ENCODE results near the gene CCZ1B.
"Not testable (repeated sequence)": the region's sequence is repeated elsewhere in the genome, so short reads cannot be mapped to it uniquely, and the experiment has no call there.

CCZ1B gene

DNA sequence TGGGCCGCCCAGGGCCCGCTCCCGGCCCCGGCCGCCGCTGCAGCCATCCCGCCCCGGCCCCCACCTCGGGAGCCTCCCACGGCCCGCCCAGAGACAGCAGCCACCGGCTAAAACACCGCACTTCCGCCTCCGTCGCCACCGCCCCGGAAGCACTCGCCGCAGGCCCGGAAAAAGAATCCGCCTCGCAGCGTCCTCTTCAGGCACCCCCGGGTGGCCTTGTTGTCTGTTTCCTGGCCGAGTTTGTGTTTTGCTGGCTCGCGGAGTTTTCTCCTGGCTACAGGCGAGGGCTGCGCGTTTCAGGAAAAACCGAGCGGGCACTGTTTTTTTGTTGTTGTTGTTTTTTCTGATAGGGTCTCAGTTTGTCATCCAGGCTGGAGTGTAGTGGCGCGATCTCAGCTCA, at the start of gene CCZ1B:
CCZ1B (minus strand) TSS at position 125 of the 400 bp plus-strand sequence; CDS start at position 47, 78 bp downstream.
- H3K9me3 Mint-ChIP-seq, H3K36me3 Mint-ChIP-seq, CTCF ChIA-PET: not testable (repeated sequence)
- Mint-ChIP-seq H3K27me3 (peaks cover 12% of the 10 kb centered on the region), H3K4me1 (peaks cover 16% of the 10 kb centered on the region), H3K27ac (peak within 1 kb of the TSS; percentile 88), H3K4me3 (peak within 1 kb of the TSS; percentile 83)
- peak; percentile 78 for DNase-seq

DNA sequence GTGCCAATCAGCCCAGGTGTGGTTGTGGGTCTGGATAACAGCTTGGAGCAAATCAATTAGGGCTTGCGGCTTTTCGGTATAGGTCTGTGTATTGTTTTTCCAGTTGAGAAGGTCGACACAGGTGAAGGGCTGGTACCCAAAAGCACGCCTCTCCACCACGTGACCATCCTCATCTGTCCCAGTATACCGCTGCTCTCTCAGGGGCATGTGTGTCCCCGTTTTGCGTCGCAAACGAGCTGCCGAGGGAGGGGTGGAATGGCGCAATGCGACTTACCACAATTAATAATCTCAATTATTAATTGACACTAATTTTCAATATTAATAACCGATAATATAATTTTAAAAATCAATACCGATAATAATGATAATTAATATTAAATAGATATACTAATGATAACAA, 48.9 kb upstream of the CCZ1B start:
- H3K4me1 Mint-ChIP-seq, H3K9me3 Mint-ChIP-seq, H3K36me3 Mint-ChIP-seq, H3K27me3 Mint-ChIP-seq, DNase-seq, CTCF ChIA-PET, H3K27ac Mint-ChIP-seq, H3K4me3 Mint-ChIP-seq: not testable (repeated sequence)

DNA sequence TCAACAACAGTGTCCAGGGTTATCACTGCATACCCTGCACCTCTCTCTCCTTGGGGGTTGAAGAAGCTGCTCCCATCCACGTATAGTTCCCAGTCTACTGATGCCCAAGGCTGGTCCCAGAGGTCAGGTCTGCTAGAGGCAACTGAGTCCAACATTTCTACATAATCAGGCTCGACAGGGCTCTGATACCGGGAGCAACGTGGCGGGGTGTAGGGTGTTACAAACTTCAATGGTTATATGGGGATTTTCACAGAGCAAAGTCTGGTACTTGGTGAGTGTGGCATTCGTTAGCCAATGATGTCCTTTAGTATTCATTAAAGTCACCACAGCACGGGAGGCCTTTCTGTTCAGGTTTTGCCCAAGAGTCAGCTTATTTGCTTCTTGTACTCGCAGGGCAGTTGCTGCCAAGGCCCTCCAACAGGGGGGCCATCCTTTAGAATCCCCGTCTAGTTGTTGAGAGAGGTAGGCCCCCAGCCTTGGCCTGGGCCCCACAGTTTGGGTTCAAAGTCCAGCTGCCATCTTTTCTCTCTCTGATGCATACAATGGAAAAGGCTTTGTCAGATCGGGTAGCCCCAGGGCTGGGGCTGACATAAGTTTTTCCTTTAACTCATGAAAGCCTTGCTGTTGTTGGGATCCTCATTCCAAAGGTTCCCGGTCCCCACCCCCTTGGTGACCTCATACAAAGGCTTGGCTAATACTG, 46.3 kb upstream of the CCZ1B start:
- DNase-seq, H3K4me3 Mint-ChIP-seq, H3K27me3 Mint-ChIP-seq, H3K4me1 Mint-ChIP-seq, H3K36me3 Mint-ChIP-seq, H3K9me3 Mint-ChIP-seq, H3K27ac Mint-ChIP-seq: not testable (repeated sequence)
- CTCF ChIA-PET = interaction anchor here (1.5 kb wide), 1 partner anchor 15 kb away, joined by 3 read pairs; no protein-coding TSS in a partner anchor

DNA sequence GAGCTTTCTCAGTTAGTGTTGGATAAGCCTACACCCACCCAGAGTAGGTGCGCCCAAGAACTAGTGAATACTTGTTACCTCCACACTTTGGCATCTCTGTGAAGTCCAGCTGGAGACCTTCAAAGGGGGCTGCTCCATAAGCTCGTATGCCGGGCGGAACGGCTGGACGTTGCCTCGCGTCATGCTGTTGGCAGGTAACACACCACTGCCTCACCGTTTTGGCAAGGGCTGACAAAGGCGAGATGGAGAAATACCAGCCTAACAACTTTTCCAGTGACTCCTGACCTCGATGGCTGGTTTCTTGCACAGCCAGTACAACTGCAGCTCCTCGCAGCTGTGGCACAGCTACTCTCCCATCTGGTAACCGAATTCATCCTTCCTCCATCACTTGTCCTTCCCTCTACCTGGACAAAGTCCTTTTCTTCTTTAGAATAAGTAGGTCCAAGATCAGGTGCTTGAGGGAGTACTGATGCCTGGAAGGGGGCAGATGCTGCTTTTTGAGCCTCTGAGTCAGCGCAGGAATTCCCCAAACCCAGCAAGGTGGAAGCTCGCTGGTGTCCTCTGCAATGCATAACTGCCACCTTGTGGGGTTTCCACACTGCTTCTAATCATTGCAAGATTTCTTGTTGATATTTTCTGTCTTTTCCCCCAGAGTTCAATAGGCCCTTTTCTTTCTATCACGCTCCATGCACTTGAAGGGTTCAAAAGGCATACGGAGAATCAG, 45.5 kb upstream of the CCZ1B start:
- H3K27ac Mint-ChIP-seq = not testable (repeated sequence)

DNA sequence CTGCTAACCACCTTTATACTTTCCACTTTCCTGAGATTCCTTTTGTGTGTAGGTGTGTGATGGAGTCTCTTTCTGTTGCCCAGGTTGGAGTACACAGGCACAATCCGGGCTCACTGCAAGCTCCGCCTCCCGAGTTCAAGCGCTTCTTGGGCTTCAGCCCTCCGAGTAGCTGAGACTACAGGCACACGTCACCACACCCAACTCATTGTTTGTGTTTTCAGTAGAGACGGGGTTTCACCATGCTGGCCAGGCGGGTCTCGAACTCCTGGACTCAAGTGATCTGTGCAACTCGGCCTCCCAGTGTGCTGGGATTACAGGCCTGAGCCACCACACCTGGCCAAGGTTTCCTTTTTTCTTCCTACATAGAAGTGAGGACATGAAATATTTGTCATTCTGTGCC, 38.7 kb upstream of the CCZ1B start:
- H3K36me3 Mint-ChIP-seq, CTCF ChIA-PET, H3K4me3 Mint-ChIP-seq: not testable (repeated sequence)

More for the DNA sequence above, 45.5 kb upstream of the CCZ1B start:
- H3K4me1 Mint-ChIP-seq, CTCF ChIA-PET, H3K36me3 Mint-ChIP-seq, H3K9me3 Mint-ChIP-seq, H3K4me3 Mint-ChIP-seq, DNase-seq, H3K27me3 Mint-ChIP-seq: not testable (repeated sequence)

DNA sequence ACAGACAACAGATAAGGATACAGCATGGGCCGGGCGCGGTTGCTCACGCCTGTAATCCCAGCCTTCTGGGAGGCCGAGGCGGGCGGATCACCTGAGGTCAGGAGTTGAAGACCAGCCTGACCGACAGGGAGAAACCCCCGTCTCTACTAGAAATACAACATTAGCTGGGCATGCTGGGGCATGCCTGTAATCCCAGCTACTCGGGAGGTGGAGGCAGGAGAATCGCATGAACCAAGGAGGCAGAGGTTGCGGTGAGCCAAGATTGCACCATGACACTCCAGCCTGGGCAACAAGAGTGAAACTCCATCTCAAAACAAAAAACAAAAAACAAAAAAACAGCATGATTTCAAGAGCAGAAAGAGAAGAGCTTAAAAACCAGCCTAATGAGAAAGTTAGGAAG, 38.1 kb upstream of the CCZ1B start:
- CTCF ChIA-PET, H3K4me1 Mint-ChIP-seq, H3K4me3 Mint-ChIP-seq, H3K36me3 Mint-ChIP-seq, H3K27ac Mint-ChIP-seq, H3K27me3 Mint-ChIP-seq, DNase-seq, H3K9me3 Mint-ChIP-seq: not testable (repeated sequence)

More for the DNA sequence above, 38.7 kb upstream of the CCZ1B start:
- H3K27ac Mint-ChIP-seq, H3K9me3 Mint-ChIP-seq, H3K4me1 Mint-ChIP-seq, H3K27me3 Mint-ChIP-seq, DNase-seq: not testable (repeated sequence)

DNA sequence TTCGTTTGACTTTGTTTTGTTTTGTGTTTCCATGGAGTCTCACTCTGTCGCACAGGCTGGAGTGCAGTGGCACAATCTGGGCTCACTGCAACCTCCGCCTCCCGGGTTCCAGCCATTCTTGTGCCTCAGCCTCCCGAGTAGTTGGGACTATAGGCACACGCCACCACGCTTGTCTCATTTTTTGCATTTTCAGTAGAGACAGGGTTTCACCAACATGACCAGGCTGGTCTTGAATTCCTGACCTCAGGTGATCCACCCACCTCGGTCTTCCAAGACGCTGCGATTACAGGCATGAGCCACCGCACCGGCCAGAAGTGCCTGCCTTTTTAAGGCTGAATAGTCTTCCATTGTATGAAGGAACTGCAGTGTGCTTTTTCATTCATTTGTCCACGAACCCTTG, 36.8 kb upstream of the CCZ1B start:
- DNase-seq, H3K4me1 Mint-ChIP-seq, H3K27ac Mint-ChIP-seq, H3K9me3 Mint-ChIP-seq, H3K4me3 Mint-ChIP-seq, H3K27me3 Mint-ChIP-seq, H3K36me3 Mint-ChIP-seq, CTCF ChIA-PET: not testable (repeated sequence)

DNA sequence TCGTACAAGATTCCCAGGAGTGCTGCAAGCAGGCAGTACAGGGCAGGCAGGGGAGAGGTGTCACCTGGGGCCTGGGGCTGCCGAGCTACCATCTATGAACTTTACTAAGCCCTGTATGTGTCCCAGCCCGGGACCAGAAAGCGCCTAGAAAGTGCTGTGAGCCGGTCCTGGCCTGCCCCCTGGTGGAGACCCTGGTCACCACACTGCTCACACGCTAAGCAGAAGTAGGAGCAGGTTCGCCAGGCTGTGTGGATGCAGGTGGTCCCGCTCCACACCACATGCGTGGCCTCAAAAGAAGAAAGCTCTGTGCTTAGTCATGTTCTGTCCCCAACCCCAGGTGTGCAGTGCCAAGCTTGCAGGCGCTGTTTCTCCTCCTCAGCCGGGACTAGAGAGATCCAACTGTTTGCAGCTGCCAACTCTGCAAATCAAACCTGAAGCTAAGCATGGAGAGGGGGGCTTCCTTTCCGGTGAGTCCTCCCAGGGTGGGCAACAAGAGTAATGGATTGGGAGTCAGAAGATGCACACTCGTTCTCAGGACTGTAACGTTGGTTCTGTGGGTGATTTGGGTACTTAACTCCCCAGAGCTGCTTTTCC, 31.7 kb upstream of the CCZ1B start:
- peaks cover 30% of the 10 kb centered on the region for H3K27me3 Mint-ChIP-seq
- not testable (repeated sequence) for H3K27ac Mint-ChIP-seq, H3K4me3 Mint-ChIP-seq, H3K4me1 Mint-ChIP-seq, H3K36me3 Mint-ChIP-seq, H3K9me3 Mint-ChIP-seq
- DNase-seq = peak; percentile 87
- CTCF ChIA-PET = interaction anchor here (0.6 to 1.4 kb wide), 3 partner anchors 15 to 861 kb away, joined by 3 read pairs; no protein-coding TSS in a partner anchor

DNA sequence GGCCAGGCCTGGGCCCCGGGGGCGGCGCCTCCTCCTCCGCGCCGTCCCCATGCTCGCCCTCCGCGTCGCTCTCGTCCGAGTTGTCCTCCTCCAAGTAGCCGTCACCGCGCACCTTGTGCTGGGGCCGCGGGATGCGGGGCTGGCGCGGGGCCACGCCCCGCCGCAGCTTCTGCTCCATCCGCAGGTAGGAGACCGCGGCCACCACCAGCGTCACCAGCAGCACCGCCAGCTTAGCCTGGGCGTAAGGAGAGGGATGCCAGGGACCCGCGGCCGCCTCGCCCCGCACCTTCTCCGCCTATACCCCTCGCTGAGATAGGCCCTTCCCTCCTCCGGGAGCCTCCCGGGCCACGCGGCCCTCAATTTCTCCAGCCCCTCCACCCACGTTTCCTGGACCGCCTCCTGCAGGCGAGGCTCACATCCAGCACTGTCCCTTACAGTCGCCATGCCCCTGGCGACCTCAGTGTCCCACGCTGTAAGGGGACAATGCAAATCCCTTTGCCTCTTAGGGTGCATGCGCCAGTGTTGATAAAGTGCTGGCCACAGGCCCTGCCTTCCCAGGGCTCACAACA, 29.6 kb upstream of the CCZ1B start:
- H3K9me3 Mint-ChIP-seq, CTCF ChIA-PET, H3K36me3 Mint-ChIP-seq, H3K4me1 Mint-ChIP-seq, H3K27ac Mint-ChIP-seq, DNase-seq: not testable (repeated sequence)
- H3K4me3 Mint-ChIP-seq = peak overlapping the region; percentile 59
- H3K27me3 Mint-ChIP-seq = peaks cover 30% of the 10 kb centered on the region

DNA sequence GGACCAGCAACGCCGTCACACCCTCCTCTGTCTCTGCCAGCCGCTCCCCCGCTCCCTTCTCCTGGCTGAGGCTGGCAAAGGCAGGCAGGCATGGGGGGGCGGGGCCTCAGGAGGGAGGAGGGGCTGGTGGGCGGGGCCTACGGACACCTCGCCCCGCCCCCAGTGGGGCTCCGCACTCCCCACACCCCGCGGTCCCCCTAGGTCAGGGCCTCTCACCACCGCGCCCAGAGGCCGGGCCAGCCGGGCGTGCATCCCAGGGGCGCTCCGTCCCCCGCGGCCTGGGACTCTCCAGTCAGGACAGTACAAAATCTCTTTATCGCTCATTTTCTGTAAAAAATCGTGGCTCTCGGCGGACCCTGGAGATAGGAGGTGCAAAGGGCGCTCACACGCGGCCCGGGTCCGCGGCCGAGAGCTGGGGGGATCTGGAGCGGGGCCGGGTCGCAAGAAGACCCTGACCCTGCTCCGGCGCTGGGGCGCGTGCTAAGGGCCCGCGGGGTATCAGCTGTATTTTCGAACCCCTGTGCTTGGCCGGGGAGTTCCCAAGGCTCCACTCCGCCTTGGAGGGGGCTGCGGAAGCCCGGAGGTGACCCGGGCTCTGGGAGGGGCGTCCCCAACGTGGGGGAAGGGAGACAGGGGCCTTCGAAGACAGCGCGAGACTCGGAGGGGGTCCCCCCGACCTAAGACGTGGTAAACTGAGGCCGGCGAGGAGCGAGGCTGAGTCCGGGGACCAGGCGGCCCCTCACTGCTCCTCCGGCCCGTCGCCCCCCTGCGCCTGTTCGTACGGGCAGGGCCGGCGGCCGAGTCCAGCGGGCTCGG, 28.9 kb upstream of the CCZ1B start:
- H3K27me3 Mint-ChIP-seq = peaks cover 30% of the 10 kb centered on the region
- H3K36me3 Mint-ChIP-seq, H3K27ac Mint-ChIP-seq, CTCF ChIA-PET, H3K4me1 Mint-ChIP-seq, H3K9me3 Mint-ChIP-seq: not testable (repeated sequence)
- H3K4me3 Mint-ChIP-seq = peak overlapping the region; percentile 63
- DNase-seq = peak; percentile 52

DNA sequence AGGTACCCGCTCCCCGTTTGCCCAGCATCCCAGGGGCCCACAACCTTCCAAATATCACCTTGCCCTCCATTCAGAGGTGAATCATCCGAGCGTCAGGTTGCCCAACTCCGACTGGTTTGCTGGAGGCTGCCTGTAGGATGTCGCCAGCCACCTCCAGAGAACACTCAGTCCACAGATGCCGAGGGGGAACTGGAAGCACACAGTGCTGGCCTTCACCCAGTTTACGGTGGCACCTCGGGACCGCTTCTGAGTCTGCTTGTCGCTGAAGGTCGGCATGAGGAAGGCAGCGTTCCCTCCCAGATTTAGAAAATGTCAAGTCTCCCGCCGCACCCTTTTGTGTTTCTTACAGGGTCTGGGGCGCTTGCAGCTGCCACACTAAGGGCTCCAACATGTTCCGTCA, 27.6 kb upstream of the CCZ1B start:
- H3K36me3 Mint-ChIP-seq, H3K4me1 Mint-ChIP-seq, H3K9me3 Mint-ChIP-seq, CTCF ChIA-PET, H3K27ac Mint-ChIP-seq, DNase-seq: not testable (repeated sequence)
- peaks cover 30% of the 10 kb centered on the region for H3K27me3 Mint-ChIP-seq
- peak overlapping the region; percentile 45 for H3K4me3 Mint-ChIP-seq

DNA sequence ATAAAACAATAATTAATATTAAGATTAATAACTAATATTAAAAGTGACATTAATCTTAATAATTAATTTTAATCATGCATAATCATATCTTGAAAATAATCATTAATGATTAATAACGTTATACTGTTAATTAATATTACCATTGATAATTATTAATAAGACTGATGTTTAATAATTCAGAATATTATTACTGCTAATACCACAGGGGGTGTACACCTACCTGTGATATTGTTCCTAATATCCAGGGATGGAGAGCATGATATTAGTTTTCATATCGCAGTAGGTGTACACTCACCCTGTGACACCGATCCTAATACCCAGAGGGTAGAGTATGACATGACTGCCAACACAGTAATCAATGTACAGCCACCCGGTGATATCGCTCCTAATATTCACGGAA, 23.1 kb upstream of the CCZ1B start:
- H3K36me3 Mint-ChIP-seq, H3K9me3 Mint-ChIP-seq, H3K4me3 Mint-ChIP-seq, CTCF ChIA-PET, DNase-seq, H3K4me1 Mint-ChIP-seq, H3K27ac Mint-ChIP-seq: not testable (repeated sequence)
- H3K27me3 Mint-ChIP-seq = peaks cover 24% of the 10 kb centered on the region

DNA sequence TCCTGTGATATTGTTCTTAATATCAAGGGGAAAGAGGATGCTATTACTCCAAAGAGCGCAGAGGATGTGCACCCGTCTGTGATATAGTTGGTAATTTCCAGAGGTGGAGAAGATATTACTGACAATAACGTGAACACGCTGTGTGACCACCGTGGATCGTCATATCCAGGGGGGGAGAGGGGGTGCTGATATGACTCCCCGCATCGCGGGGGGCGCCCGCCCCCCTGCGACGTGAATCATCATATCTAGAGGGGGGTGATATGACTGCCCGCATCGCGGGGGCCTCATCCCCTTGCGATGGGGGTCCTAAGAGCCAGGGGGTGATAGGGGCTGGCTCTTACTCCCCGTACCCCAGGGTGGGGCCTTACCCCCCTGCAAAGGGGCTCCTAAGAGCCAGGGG, 21.7 kb upstream of the CCZ1B start:
- DNase-seq, H3K27ac Mint-ChIP-seq, H3K4me1 Mint-ChIP-seq, CTCF ChIA-PET, H3K4me3 Mint-ChIP-seq, H3K36me3 Mint-ChIP-seq, H3K9me3 Mint-ChIP-seq: not testable (repeated sequence)
- peaks cover 30% of the 10 kb centered on the region for H3K27me3 Mint-ChIP-seq

DNA sequence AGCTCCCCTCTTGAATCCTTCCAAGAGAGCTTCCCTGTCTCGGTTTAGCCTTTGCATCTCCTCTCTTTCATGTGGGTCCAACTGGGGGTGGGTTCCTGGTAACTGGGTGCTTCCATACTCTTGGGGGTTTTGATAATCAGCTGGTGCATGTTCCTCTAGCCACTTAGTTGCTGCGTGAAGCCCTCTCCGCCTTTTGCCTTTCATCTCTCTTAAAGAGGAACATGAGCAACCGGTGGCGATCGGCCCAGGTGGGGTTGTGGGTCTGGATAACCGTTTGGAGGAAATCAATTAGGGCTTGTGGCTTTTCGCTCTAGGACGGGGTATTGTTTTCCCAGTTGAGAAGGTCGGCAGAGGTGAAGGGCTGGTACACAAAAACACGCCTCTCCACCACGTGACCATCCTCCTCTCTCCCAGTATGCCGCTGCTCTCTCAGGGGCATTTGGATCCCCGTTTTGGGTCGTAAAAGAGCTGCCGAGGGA, 19.9 kb upstream of the CCZ1B start:
- DNase-seq, H3K36me3 Mint-ChIP-seq, CTCF ChIA-PET, H3K9me3 Mint-ChIP-seq, H3K4me3 Mint-ChIP-seq, H3K4me1 Mint-ChIP-seq, H3K27ac Mint-ChIP-seq: not testable (repeated sequence)
- peaks cover 35% of the 10 kb centered on the region for H3K27me3 Mint-ChIP-seq
